Amniotic stem cell (primary cell): Measurements from ENCODE around the gene PSMA4.
"Not testable (repeated sequence)": the region's sequence is repeated elsewhere in the genome, so short reads cannot be mapped to it uniquely, and the experiment has no call there.

ENCODE experiments used
- DNase-seq: peaks from one replicate; lab custom pipeline; 2025; lab: John Stamatoyannopoulos, UW

Gene PSMA4

GRCh38 chr15:78551902-78552301 lies 11.7 kb downstream of the PSMA4 start:
- DNase-seq: no peak

GRCh38 chr15:78552597-78552996 lies 12.4 kb downstream of the PSMA4 start:
- DNase-seq: no peak

- not testable (repeated sequence) for DNase-seq
Observed at GRCh38 chr15:78560201-78560600, 20.0 kb downstream of the PSMA4 start.

- DNase-seq: no peak
Observed at GRCh38 chr15:78561490-78561889, 21.2 kb downstream of the PSMA4 start.

GRCh38 chr15:78563092-78563491 lies 22.8 kb downstream of the PSMA4 start:
- no peak for DNase-seq

- no peak for DNase-seq
Observed at GRCh38 chr15:78564743-78565096, 24.5 kb downstream of the PSMA4 start.

GRCh38 chr15:78565097-78565950 lies 25.1 kb downstream of the PSMA4 start, which contains the start of gene CHRNA5:
Gene CHRNA5, plus strand, starts transcription at chr15:78565520. Its CDS starts 200 bp downstream, at chr15:78565720.
- peak; percentile 31 for DNase-seq

GRCh38 chr15:78565951-78566774 lies 25.9 kb downstream of the PSMA4 start:
- DNase-seq: no peak

GRCh38 chr15:78567531-78567930 lies 27.3 kb downstream of the PSMA4 start:
- no peak for DNase-seq

GRCh38 chr15:78570710-78571109 lies 30.5 kb downstream of the PSMA4 start:
- no peak for DNase-seq

- no peak for DNase-seq
Observed at GRCh38 chr15:78571382-78571781, 31.1 kb downstream of the PSMA4 start.

- no peak for DNase-seq
Observed at GRCh38 chr15:78573416-78573815, 33.2 kb downstream of the PSMA4 start.

GRCh38 chr15:78574944-78575343 lies 34.7 kb downstream of the PSMA4 start:
- no peak for DNase-seq

- DNase-seq: no peak
Observed at GRCh38 chr15:78597583-78597982, 57.3 kb downstream of the PSMA4 start.

GRCh38 chr15:78598348-78598747 lies 58.1 kb downstream of the PSMA4 start:
- no peak for DNase-seq

GRCh38 chr15:78599189-78599588 lies 58.9 kb downstream of the PSMA4 start:
- no peak for DNase-seq
